Bone marrow (tissue), 2 donors: ENCODE data around the gene SLC39A6.

ENCODE experiments used
- DNase-seq, 2 donors: peaks; one replicate each; lab custom pipeline; 2025; lab: John Stamatoyannopoulos, UW

SLC39A6 gene

DNA sequence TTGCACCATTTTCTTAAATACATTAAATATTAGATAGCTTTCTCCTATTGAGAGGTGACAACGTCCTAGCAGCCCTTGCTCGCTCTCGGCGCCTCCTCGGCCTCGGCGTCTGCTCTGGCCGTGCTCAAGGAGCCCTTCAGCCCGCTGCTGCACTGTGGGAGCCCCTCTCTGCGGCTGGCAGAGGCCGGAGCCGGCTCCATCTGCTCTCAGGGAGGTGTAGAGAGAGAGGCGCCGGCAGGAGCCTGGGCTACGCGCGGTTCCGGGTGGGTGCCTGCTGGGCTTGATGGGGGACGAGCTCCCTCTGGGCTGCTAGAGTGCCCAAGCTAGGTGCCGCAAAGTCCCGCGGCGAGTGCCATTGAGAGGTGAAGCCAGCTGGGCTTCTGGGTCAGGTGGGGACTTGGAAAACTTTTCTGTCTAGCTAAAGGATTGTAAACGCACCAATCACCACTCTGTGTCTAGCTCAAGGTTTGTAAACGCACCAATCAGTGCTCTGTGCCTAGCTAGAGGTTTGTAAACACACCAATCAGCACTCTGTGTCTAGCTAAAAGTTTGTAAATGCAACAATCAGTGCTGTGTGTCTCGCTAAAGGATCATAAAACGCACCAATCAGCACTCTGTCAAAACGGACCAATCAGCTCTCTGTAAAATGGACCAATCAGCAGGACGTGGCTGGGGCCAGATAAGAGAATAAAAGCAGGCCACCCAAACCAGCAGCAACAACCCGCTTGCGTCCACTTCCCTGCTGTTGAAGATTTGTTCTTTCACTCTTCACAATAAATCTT is 64.9 kb downstream of the SLC39A6 start:
- no peak for DNase-seq

DNA sequence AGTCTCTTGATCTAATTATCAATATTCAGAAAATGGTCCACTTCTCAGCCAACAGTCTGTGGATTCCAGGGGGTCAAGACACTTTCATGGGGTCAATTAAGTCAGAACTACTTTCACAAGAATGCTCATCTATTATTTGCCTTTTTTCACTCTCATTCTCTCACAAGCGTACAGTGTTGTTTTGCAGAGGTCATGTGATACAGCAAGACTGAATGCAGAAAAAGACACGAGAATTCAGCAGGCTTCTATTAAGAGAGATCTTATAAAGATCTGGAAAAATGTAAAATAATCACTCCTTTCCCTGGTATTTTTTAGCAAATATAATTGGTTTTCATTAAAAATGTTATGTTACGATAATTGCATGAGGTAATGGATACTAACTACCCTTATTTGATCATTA is 70.5 kb downstream of the SLC39A6 start:
- no peak for DNase-seq
